RWPE1 (cell line): ENCODE data around the gene CIAO2A.

Experiments used
- CTCF ChIA-PET: fragments of 350-600 bp; sonication (Branson Sonifier 250); formaldehyde crosslinking; extraction: SDS; loops from one replicate; lab custom pipeline; 2021; lab: Yijun Ruan, JAX
- POLR2A ChIA-PET: fragments of 400-600 bp; formaldehyde crosslinking; extraction: SDS; loops from one replicate; lab custom pipeline; 2020; ENCODE audit warnings: antibody characterized with exemption; ENCODE audit not compliant: low non-redundant PET; lab: Yijun Ruan, JAX
- DNase-seq: peaks from one replicate; pipeline ENCODE4 v3.0.0; 2012; ENCODE audit warnings: low spot score
- H3K27ac ChIP-seq: fragments of 450-650 bp; 2 replicates; pipeline ENCODE4 v1.5.1; 2017
- TF ChIP-seq, protein P1 (sequence below): fragments of 450-650 bp; conservative IDR thresholded peaks from 2 replicates; pipeline ENCODE4 v1.5.1; 2017; ENCODE audit warnings: low read depth, mild to moderate bottlenecking

The CIAO2A gene

GRCh38 chr15:64107337-64107736 is 13.7 kb upstream of the CIAO2A start:
- POLR2A ChIA-PET: no interaction called here
- CTCF ChIA-PET: no interaction called here
- H3K27ac ChIP-seq: no peak overlapping the region
- TF ChIP-seq, protein P1, sequence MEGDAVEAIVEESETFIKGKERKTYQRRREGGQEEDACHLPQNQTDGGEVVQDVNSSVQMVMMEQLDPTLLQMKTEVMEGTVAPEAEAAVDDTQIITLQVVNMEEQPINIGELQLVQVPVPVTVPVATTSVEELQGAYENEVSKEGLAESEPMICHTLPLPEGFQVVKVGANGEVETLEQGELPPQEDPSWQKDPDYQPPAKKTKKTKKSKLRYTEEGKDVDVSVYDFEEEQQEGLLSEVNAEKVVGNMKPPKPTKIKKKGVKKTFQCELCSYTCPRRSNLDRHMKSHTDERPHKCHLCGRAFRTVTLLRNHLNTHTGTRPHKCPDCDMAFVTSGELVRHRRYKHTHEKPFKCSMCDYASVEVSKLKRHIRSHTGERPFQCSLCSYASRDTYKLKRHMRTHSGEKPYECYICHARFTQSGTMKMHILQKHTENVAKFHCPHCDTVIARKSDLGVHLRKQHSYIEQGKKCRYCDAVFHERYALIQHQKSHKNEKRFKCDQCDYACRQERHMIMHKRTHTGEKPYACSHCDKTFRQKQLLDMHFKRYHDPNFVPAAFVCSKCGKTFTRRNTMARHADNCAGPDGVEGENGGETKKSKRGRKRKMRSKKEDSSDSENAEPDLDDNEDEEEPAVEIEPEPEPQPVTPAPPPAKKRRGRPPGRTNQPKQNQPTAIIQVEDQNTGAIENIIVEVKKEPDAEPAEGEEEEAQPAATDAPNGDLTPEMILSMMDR: no peak
- DNase-seq: no peak

DNA sequence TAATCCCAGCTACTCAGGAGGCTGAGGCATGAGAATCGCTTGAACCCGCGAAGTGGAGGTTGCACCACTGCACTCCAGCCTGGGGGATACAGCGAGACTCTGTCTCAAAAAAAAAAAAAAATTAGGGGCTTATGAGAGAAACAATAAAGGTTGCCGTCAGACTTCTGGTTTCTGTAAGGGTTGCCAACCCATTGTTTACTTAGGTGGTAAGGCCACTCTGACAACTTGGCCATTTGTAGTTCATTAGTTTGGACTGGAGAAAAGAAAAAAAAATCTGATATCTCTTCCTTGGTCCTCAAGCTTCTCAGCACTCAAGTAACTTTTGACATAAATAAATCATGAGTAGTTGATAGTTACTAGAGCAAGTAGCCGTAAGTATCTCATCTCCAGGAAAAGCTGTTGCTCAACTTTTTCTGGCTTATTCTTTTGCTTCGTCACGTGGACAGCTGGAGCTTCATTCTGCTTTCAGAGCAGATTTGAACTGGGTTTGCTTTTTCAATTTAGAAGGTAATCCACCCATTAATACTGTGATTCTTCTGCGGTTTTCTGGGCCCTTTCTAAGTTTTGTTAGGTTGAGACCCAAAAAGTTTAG is 11.6 kb upstream of the CIAO2A start:
- no peak for DNase-seq
- TF ChIP-seq, protein P1: no peak
- CTCF ChIA-PET: interaction anchor here (0.6 to 0.7 kb wide), 2 partner anchors 372 to 512 kb away, joined by 3 to 6 read pairs; no protein-coding TSS in a partner anchor

DNA sequence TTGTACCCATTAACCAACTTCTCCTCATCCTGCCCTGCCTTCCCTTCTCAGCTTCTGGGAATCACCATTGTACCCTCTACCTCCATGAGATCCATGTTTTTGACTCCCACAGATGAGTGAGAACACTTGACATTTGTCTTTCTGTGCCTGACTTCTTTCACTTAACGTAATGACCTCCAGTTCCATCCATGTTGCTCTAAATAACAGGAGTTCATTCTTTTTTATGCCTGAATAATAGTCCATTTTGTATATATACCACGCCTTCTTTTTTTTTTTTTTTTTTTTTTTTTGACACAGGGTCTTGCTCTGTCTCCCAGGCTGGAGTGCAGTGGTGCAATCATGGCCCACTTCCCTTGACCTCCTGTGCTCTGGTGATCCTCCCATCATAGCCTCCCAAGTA is 8.9 kb upstream of the CIAO2A start:
- H3K27ac ChIP-seq: no peak overlapping the region
- ChIA-PET POLR2A (no interaction called here), CTCF (no interaction called here)
- TF ChIP-seq, protein P1: no peak
- no peak for DNase-seq

More for the DNA sequence above, 11.6 kb upstream of the CIAO2A start:
- POLR2A ChIA-PET: no interaction called here
- no peak overlapping the region for H3K27ac ChIP-seq

DNA sequence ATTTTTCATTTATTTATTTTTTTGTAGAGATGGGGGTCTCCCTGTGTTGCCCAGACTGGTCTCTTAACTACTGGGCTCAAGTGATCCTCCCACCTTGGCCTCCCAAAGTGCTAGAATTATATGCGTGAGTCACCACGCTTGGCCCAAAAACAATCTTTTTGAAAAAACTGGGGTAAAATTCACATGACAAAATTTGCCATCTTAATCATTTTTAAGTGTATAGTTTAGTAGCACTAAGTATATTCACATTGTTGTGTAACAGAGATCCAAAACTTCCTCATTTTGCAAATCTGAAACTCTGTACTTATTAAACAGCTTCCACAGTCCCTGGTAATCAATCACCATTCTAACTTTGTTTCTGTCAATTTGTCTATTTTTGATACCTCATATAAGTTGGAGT is 7.3 kb upstream of the CIAO2A start:
- no peak overlapping the region for H3K27ac ChIP-seq
- no peak for DNase-seq
- TF ChIP-seq, protein P1: no peak
- POLR2A ChIA-PET: no interaction called here
- CTCF ChIA-PET: interaction anchor here (0.6 kb wide), 1 partner anchor 49 kb away, joined by 5 read pairs; no protein-coding TSS in a partner anchor

- TF ChIP-seq, protein P1: no peak
- POLR2A ChIA-PET: no interaction called here
- no peak for DNase-seq
- no peak overlapping the region for H3K27ac ChIP-seq
- CTCF ChIA-PET: interaction anchor here (2.8 kb wide), 1 partner anchor 54 kb away, joined by 9 read pairs; no protein-coding TSS in a partner anchor
These were observed 5.7 kb upstream of the CIAO2A start for GRCh38 chr15:64099379-64099778.

DNA sequence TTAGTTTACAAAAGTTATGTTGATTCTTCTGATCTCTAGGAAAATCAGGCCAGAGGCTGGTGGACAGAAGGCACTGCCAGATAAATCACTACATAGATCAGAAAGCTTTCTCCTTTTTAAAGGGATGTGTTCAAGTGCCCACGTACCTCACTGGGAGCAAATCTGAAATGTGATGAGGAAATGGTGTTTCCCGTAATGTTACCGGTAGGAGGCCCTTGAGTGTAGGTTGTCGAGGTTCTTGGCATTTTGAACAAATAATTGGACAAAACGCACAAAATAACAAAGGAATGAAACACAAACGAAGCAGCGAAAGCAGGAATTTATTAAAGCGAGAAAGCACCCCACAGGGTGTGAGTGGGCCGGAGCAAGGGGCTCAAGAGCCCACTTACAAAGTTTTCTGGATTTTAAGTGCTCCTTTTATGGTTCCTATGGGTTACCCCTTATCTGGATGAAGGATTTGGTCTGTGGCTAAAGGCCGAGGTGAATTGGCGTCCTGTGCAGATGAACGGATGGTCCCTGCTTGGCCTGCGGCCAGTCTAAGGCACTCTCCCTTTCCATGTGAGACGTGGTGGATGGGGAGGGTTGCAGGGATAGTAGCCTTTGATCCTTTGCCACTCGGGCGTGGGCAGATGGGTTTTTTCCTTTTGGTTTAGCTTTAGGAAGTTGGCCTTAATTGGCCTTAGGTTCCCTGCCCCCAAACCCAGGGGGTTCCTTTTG is 3.2 kb upstream of the CIAO2A start:
- H3K27ac ChIP-seq: peak overlapping the region; percentile 79
- CTCF ChIA-PET: interaction anchor here (2.8 kb wide), 1 partner anchor 57 kb away, joined by 9 read pairs; no protein-coding TSS in a partner anchor
- TF ChIP-seq, protein P1: peak; percentile 21; the same call in 1 of the 2 replicates
- DNase-seq: peak; percentile 47
- POLR2A ChIA-PET: interaction anchor here (0.6 kb wide), 1 partner anchor 200 kb away, joined by 3 read pairs; no protein-coding TSS in a partner anchor
